ENCODE measurements around the gene COA7. TPM values are rescaled to one million over a fixed set of nuclear protein-coding genes. Genes with fewer than 3 reads are reported as not detected.

The COA7 gene
- total RNA-seq, 1 donor from 2014 or later = 9.8 TPM

DNA sequence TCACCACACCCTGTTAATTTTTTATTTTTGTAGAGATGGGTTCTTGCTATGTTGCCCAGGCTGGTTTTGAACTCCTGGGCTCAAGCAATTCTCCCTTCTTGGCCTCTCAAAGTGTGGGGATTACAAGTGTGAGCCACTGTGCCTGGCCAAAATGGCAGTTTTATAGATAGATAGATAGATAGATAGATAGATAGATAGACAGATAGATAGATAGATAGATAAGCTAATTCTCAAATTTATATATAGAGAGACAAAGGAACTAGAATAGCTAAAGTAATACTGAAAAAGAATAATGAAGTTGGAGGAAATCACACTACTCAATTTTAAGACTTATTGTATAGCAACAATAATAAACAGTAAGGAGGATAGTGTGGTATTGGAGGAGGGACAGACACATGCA is 44.1 kb downstream of the COA7 start:
- TF ChIP-seq POLR2AphosphoS5 (IDR thresholded peaks at IDR 0.05; ENCODE audit: insufficient read depth in 1 of 2, low read depth in 1 of 2) (no peak), CTCF (IDR thresholded peaks at IDR 0.05) (no peak), POLR2A (IDR thresholded peaks at IDR 0.05) (no peak)
- no peaks in the 10 kb centered on the region for H3K9me3 ChIP-seq
- intact Hi-C loops (cut with DNase I) = no loop called here
- H3K27me3 ChIP-seq = no peaks in the 10 kb centered on the region
- H3K4me3 ChIP-seq = no peak overlapping the region
- no peak for DNase-seq (ENCODE audit: extremely low spot score in 2 of 2)
- no peaks in the 10 kb centered on the region for H3K4me1 ChIP-seq
- H3K36me3 ChIP-seq = no peaks in the 10 kb centered on the region
- no peak overlapping the region for H3K27ac ChIP-seq

GRCh38 chr1:52653207-52653849 is 44.8 kb downstream of the COA7 start:
- intact Hi-C loops (cut with DNase I) = no loop called here
- Histone ChIP-seq H3K27me3 (no peaks in the 10 kb centered on the region), H3K4me1 (no peaks in the 10 kb centered on the region), H3K4me3 (no peak overlapping the region), H3K36me3 (no peaks in the 10 kb centered on the region), H3K27ac (no peak overlapping the region), H3K9me3 (no peaks in the 10 kb centered on the region)
- no peak for TF ChIP-seq CTCF (IDR thresholded peaks at IDR 0.05)
- no peak for TF ChIP-seq POLR2AphosphoS5 (IDR thresholded peaks at IDR 0.05; ENCODE audit: insufficient read depth in 1 of 2, low read depth in 1 of 2)
- no peak for DNase-seq (ENCODE audit: extremely low spot score in 2 of 2)

DNA sequence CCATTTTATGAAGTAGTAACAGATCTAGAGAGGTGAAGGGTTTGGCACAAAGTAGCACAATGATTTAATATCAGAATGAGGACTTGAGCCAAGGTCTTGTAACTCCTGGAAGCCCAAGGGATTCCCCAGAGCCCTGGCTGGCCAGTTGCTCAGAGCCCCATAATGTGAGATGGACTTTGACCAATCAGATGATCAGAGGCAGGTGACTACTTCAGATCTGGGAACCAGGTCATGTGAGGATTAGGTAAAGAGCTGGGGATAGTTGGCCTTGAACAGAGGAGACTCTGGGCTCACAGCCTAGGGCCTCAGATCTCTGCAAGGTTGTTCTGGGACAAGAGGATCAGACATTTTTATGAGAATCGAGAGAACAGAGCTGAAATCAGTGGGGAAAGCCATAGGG is 46.2 kb downstream of the COA7 start:
- intact Hi-C loops (cut with DNase I) = no loop called here
- Histone ChIP-seq H3K36me3 (no peaks in the 10 kb centered on the region), H3K4me3 (no peak overlapping the region), H3K4me1 (no peaks in the 10 kb centered on the region), H3K27ac (no peak overlapping the region), H3K9me3 (no peaks in the 10 kb centered on the region), H3K27me3 (no peaks in the 10 kb centered on the region)
- DNase-seq (ENCODE audit: extremely low spot score in 2 of 2) = no peak
- no peak for TF ChIP-seq POLR2AphosphoS5 (IDR thresholded peaks at IDR 0.05; ENCODE audit: insufficient read depth in 1 of 2, low read depth in 1 of 2)
- TF ChIP-seq POLR2A (IDR thresholded peaks at IDR 0.05) = no peak
- no peak for TF ChIP-seq CTCF (IDR thresholded peaks at IDR 0.05)

DNA sequence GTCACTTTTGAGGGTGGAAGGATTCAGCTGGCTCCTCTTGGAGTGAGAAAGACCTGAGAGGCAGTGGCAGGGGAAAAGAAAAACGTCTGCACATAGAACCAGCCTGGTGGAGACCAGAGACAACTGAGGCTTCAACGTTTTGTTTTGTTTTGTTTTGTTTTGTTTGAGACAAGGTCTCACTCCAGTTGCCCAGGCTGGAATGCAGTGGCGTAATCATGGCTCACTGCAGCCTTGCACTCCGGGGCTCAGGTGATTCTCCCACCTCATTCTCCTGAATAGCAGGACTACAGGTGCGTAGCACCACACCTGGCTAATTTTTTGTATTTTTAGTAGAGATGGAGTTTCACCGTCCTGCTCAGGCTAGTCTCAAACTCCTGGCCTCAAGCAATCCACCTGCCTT is 52.9 kb downstream of the COA7 start:
- Histone ChIP-seq H3K27me3 (no peaks in the 10 kb centered on the region), H3K27ac (no peak overlapping the region), H3K9me3 (no peaks in the 10 kb centered on the region), H3K4me1 (no peaks in the 10 kb centered on the region), H3K4me3 (no peak overlapping the region), H3K36me3 (no peaks in the 10 kb centered on the region)
- no peak for TF ChIP-seq POLR2AphosphoS5 (IDR thresholded peaks at IDR 0.05; ENCODE audit: insufficient read depth in 1 of 2, low read depth in 1 of 2)
- no peak for TF ChIP-seq POLR2A (IDR thresholded peaks at IDR 0.05)
- TF ChIP-seq CTCF (IDR thresholded peaks at IDR 0.05) = no peak
- intact Hi-C loops (cut with DNase I) = no loop called here
- DNase-seq (ENCODE audit: extremely low spot score in 2 of 2) = no peak

GRCh38 chr1:52641307-52641706 is 56.8 kb downstream of the COA7 start:
- Histone ChIP-seq H3K4me3 (no peak overlapping the region), H3K9me3 (no peaks in the 10 kb centered on the region), H3K27ac (no peak overlapping the region), H3K27me3 (no peaks in the 10 kb centered on the region), H3K4me1 (no peaks in the 10 kb centered on the region), H3K36me3 (no peaks in the 10 kb centered on the region)
- TF ChIP-seq POLR2AphosphoS5 (IDR thresholded peaks at IDR 0.05; ENCODE audit: insufficient read depth in 1 of 2, low read depth in 1 of 2) (no peak), CTCF (IDR thresholded peaks at IDR 0.05) (no peak), POLR2A (IDR thresholded peaks at IDR 0.05) (no peak)
- intact Hi-C loops (cut with DNase I) = no loop called here
- DNase-seq (ENCODE audit: extremely low spot score in 2 of 2) = no peak

All from vagina (tissue), 2 donors.